ENCODE results near the gene CHST14.

- TF ChIP-seq SUZ12 (IDR thresholded peaks at IDR 0.05; ENCODE audit: extremely low read depth, insufficient read depth, insufficient read length) (no peak), ZNF274 (IDR thresholded peaks at IDR 0.05; ENCODE audit: low read depth, low read length) (no peak)
Measured at GRCh38 chr15:40463279-40463678, 7.5 kb upstream of the CHST14 start.
